Measurements from ENCODE around the gene TCF12. TPM values are rescaled to one million over a fixed set of nuclear protein-coding genes. Genes with fewer than 3 reads are reported as not detected.

TCF12 gene
- total and polyA plus RNA-seq, 8 donors: 7.7 to 67.4 (median 27.3) TPM

DNA sequence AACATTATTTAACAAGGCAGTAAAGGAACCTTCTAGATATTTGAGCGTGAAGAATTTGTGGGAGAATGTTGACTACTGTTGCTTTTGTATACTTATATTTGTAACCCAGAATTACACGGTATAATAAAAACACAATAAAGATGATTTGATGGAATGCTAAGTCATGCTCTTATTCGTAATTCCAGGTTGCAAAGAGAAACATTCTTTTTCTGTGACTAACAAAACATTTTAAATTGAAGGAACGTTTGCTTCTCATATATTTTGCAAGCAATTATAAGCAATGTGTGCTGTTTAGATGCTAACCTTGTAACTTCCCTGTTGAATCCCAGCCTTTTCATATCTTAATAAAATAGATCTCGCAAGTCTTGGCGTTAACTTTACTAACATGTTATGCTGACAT, 333.5 kb downstream of the TCF12 start:
- H3K36me3 ChIP-seq: peaks cover 0 to 4% (median 0%) of the 10 kb centered on the region in 3 donors

DNA sequence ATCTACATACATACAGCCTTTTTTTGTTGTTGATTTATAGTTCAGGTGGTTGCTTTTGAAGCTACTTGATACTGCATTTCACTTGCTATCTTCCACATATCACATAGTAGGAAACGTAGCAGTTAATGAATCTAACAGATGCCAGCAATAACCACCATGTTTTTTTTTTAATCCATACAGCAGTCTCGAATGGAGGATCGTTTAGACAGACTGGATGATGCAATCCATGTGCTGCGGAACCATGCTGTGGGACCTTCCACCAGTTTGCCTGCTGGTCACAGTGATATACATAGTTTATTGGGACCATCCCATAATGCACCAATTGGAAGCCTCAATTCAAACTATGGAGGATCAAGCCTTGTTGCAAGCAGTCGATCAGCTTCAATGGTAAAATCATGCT, 334.6 kb downstream of the TCF12 start:
- TF ChIP-seq, protein P1, sequence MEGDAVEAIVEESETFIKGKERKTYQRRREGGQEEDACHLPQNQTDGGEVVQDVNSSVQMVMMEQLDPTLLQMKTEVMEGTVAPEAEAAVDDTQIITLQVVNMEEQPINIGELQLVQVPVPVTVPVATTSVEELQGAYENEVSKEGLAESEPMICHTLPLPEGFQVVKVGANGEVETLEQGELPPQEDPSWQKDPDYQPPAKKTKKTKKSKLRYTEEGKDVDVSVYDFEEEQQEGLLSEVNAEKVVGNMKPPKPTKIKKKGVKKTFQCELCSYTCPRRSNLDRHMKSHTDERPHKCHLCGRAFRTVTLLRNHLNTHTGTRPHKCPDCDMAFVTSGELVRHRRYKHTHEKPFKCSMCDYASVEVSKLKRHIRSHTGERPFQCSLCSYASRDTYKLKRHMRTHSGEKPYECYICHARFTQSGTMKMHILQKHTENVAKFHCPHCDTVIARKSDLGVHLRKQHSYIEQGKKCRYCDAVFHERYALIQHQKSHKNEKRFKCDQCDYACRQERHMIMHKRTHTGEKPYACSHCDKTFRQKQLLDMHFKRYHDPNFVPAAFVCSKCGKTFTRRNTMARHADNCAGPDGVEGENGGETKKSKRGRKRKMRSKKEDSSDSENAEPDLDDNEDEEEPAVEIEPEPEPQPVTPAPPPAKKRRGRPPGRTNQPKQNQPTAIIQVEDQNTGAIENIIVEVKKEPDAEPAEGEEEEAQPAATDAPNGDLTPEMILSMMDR (IDR thresholded peaks at IDR 0.05): no peak
- peaks cover 0 to 4% (median 0%) of the 10 kb centered on the region in 3 donors for H3K36me3 ChIP-seq
- WGBS, 2 donors: 85 to 87% methylated on average over 5 of the region's 5 CpGs
- FAIRE-seq (no peak), ATAC-seq (no peak), DNase-seq (no peak)
- H3K27ac ChIP-seq: no peak overlapping the region
- no peaks in the 10 kb centered on the region for H3K9me3 ChIP-seq
- intact Hi-C loops (cut with DNase I): no loop called here
- no peaks in the 10 kb centered on the region for H3K27me3 ChIP-seq
- no peak overlapping the region for H3K4me3 ChIP-seq
- no peaks in the 10 kb centered on the region for H3K4me1 ChIP-seq

More for the DNA sequence above, 333.5 kb downstream of the TCF12 start:
- 52 to 57% methylated on average over 6 of the region's 6 CpGs for WGBS, 2 donors
- FAIRE-seq (no peak), ATAC-seq (no peak), DNase-seq (no peak)
- intact Hi-C loops (cut with DNase I): no loop called here
- H3K27ac ChIP-seq: no peak overlapping the region
- H3K4me3 ChIP-seq: no peak overlapping the region
- H3K27me3 ChIP-seq: no peaks in the 10 kb centered on the region
- TF ChIP-seq, protein P1 (IDR thresholded peaks at IDR 0.05): no peak
- no peaks in the 10 kb centered on the region for H3K4me1 ChIP-seq
- H3K9me3 ChIP-seq: no peaks in the 10 kb centered on the region

DNA sequence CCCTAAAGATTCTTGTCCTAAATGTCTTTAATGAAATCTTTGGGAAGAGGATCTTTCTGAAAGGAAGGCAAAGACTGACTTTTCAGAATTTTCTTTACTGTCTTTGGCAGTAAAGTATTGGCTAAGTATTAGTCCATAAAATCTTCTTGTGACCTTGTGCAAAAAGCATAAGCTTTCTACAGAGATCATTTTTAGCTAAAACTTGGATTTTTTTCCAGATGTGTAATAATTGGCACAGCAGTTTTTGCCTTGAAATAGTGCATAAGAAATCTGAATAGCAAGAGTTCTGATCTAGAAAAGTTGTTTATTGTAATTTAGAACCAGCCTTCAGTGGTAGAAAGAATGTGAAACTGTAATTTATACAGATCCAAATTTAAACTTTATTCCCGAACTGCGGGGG, 335.1 kb downstream of the TCF12 start:
- no peaks in the 10 kb centered on the region for H3K27me3 ChIP-seq
- no peak for FAIRE-seq
- DNase-seq: no peak
- no peak overlapping the region for H3K4me3 ChIP-seq
- H3K4me1 ChIP-seq: no peaks in the 10 kb centered on the region
- TF ChIP-seq, protein P1 (IDR thresholded peaks at IDR 0.05): no peak
- intact Hi-C loops (cut with DNase I): no loop called here
- peaks cover 0 to 4% (median 0%) of the 10 kb centered on the region in 3 donors for H3K36me3 ChIP-seq
- no peak for ATAC-seq
- H3K27ac ChIP-seq: no peak overlapping the region
- WGBS, 2 donors: 91% methylated on average over 2 of the region's 2 CpGs
- H3K9me3 ChIP-seq: no peaks in the 10 kb centered on the region

DNA sequence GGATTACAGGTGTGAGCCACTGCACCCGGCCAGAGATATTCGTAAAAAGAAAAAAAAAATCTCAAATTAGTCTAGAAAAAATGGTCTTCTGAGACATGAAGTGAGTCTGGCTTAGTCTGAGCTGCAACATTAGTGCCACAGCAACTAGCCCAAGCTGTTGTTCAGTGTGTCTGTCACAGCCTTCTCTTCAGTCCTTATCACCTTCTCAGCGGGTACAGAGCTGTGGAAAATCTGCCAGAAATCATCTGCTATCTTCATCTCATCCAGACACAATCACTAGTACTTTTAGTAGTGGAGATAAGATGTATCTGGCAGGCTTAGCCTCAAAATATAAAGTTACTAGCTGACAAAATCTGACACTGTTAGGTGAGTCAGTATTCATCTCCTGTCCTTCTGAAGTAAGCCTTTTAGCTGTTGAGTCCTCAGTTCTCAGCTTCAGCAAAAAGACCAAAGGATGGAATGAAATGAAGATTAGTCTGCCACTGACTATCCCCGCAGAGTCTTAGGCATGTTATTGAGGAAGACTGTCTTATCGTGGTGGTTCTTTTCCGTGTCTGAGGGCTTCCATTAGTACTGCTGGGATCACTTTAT, 337.4 kb downstream of the TCF12 start:
- H3K27me3 ChIP-seq: no peaks in the 10 kb centered on the region
- no peak for DNase-seq
- TF ChIP-seq, protein P1 (IDR thresholded peaks at IDR 0.05): no peak
- H3K27ac ChIP-seq: no peak overlapping the region
- H3K4me3 ChIP-seq: no peak overlapping the region
- no peak for FAIRE-seq
- H3K36me3 ChIP-seq: peaks cover 0 to 4% (median 0%) of the 10 kb centered on the region in 3 donors
- H3K4me1 ChIP-seq: no peaks in the 10 kb centered on the region
- 88 to 90% methylated on average over 6 of the region's 6 CpGs for WGBS, 2 donors
- intact Hi-C loops (cut with DNase I): no loop called here
- H3K9me3 ChIP-seq: no peaks in the 10 kb centered on the region
- no peak for ATAC-seq

DNA sequence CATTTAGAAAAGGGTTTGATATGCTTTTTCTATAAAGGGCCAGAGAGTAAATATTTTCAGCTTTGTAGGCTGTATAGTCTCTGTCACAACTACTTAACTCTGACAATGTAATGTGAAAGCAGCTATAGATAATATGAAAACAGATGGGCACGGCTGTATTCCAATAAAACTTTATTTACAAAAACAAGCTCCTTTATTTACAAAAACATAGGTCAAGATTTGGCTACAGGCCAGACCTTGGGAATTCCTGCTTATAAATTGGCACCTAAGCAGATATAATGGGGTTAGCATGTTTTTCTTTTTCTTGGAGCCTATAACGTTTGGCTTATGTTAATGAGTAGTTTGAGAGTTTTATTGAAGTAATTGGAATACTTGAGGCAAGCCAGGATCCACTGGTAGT, 338.5 kb downstream of the TCF12 start:
- no peaks in the 10 kb centered on the region for H3K27me3 ChIP-seq
- intact Hi-C loops (cut with DNase I): no loop called here
- WGBS, 2 donors: 54 to 56% methylated on average over 2 of the region's 2 CpGs
- TF ChIP-seq, protein P1 (IDR thresholded peaks at IDR 0.05): no peak
- no peaks in the 10 kb centered on the region for H3K9me3 ChIP-seq
- DNase-seq (no peak), FAIRE-seq (no peak), ATAC-seq (no peak)
- H3K36me3 ChIP-seq: peaks cover 0 to 4% (median 0%) of the 10 kb centered on the region in 3 donors
- H3K4me3 ChIP-seq: no peak overlapping the region
- no peak overlapping the region for H3K27ac ChIP-seq
- H3K4me1 ChIP-seq: no peaks in the 10 kb centered on the region

Data from pancreas (tissue), 10 donors.